HG02870 (cell line): ENCODE results near the gene CDH22.

Experiments
- ATAC-seq: cut with Tn5 transposase; IDR thresholded peaks from one replicate; pipeline ENCODE4 v1.9.1; 2021; ENCODE audit warnings: mild to moderate bottlenecking, moderate library complexity; ENCODE audit not compliant: unreplicated experiment

Gene CDH22

GRCh38 chr20:46324379-46324778 lies 16.1 kb upstream of the CDH22 start:
- ATAC-seq, result no peak

GRCh38 chr20:46323557-46323956 lies 15.3 kb upstream of the CDH22 start:
- ATAC-seq, result no peak

GRCh38 chr20:46322641-46323040 lies 14.3 kb upstream of the CDH22 start:
- ATAC-seq, result no peak

GRCh38 chr20:46317685-46318177 lies 9.4 kb upstream of the CDH22 start:
- no peak for ATAC-seq

- no peak for ATAC-seq
Observed at GRCh38 chr20:46316984-46317684, 8.8 kb upstream of the CDH22 start.

GRCh38 chr20:46315311-46315710 lies 7.0 kb upstream of the CDH22 start:
- ATAC-seq, result no peak

GRCh38 chr20:46312945-46313861 lies 4.9 kb upstream of the CDH22 start:
- no peak for ATAC-seq

GRCh38 chr20:46312075-46312944 lies 4.0 kb upstream of the CDH22 start:
- ATAC-seq, result no peak

GRCh38 chr20:46311719-46312074 lies 3.4 kb upstream of the CDH22 start:
- ATAC-seq, result no peak

GRCh38 chr20:46311039-46311650 lies 2.8 kb upstream of the CDH22 start:
- no peak for ATAC-seq

GRCh38 chr20:46309945-46310344 lies 1.6 kb upstream of the CDH22 start:
- ATAC-seq, result no peak

- ATAC-seq, result no peak
Observed at GRCh38 chr20:46307999-46308257, 370 bp downstream of the CDH22 start.

- no peak for ATAC-seq
Observed at GRCh38 chr20:46307139-46307998, 929 bp downstream of the CDH22 start.

- no peak for ATAC-seq
Observed at GRCh38 chr20:46306743-46307138, 1.6 kb downstream of the CDH22 start.

GRCh38 chr20:46305973-46306360 lies 2.3 kb downstream of the CDH22 start:
- ATAC-seq, result no peak

GRCh38 chr20:46305331-46305972 lies 2.8 kb downstream of the CDH22 start:
- ATAC-seq, result no peak

- no peak for ATAC-seq
Observed at GRCh38 chr20:46304852-46305251, 3.4 kb downstream of the CDH22 start.

- no peak for ATAC-seq
Observed at GRCh38 chr20:46304361-46304760, 3.9 kb downstream of the CDH22 start.

GRCh38 chr20:46303176-46303956 lies 4.9 kb downstream of the CDH22 start:
- no peak for ATAC-seq
